K562 (cell line): ENCODE measurements around the gene ANO1. TPM values are rescaled to one million over a fixed set of nuclear protein-coding genes. Genes with fewer than 3 reads are reported as not detected.

Experiments used
- CBX3 ChIP-seq, 2 experiments: IDR thresholded peaks; 1 replicate in 1 of 2; 2 replicates in 1 of 2; pipeline ENCODE4 v1.6.1; 2012; ENCODE audit warnings: inconsistent platforms in 2 of 2, low read length in 2 of 2, borderline replicate concordance in 1 of 2, control low read depth in 1 of 2
- KHSRP ChIP-seq: fragments of 450-650 bp; IDR thresholded peaks from 2 replicates; pipeline ENCODE4 v1.6.1; 2017
- KLF16 ChIP-seq: IDR thresholded peaks from 2 replicates; pipeline ENCODE4 v1.6.1; 2016; ENCODE audit warnings: antibody characterized with exemption
- NEUROD1 ChIP-seq: fragments of 150-350 bp; IDR thresholded peaks from 2 replicates; pipeline ENCODE4 v1.6.1; 2014; ENCODE audit warnings: borderline replicate concordance, low read length, low read depth; ENCODE audit not compliant: partially characterized antibody
- SMC3 ChIP-seq: conservative IDR thresholded peaks from 2 replicates; pipeline ENCODE4 v1.6.1; 2011; ENCODE audit warnings: low read depth, low read length, improper control_type of control experiment; ENCODE audit not compliant: insufficient read depth
- ZNF77 ChIP-seq: fragments of 250-450 bp; sonication (Bioruptor Pico); IDR thresholded peaks from 2 replicates; pipeline ENCODE4 v1.5.0; 2020
- polyA plus RNA-seq, 8 experiments: library from polyadenylated mRNA; depleted of rRNA in 4 of 8; stranded (reverse) in 5 of 8; unstranded in 3 of 8; fragments of >200 nt; fragmentation: Nextera tagmentation in 2 of 8; fragmentation: Illumina TruSeq in 1 of 8; extraction: Ambion mirVana in 2 of 8; extraction: Trizol in 1 of 8; gene quantifications; 2 replicates each; pipeline versions ENCODE4 v1.2.1 to v1.2.3, GENCODE V29; 2011 to 2014; ENCODE audit warnings: inconsistent platforms in 1 of 8, missing spikeins in 1 of 8
- total RNA-seq, 7 experiments: library from RNA; depleted of rRNA in 6 of 7; stranded (reverse); fragments of >200 nt in 6 of 7; fragmentation: Illumina TruSeq in 2 of 7; extraction: Trizol in 2 of 7; gene quantifications; 2 replicates each; pipeline versions ENCODE4 v1.2.1 to v1.2.3, GENCODE V29; 2011 to 2021; ENCODE audit warnings: low replicate concordance in 1 of 7
- TF ChIP-seq, protein P1 (sequence below): sonication (generic); formaldehyde crosslinking; IDR thresholded peaks from 2 replicates; pipeline ENCODE4 v1.8.1; 2023; ENCODE audit warnings: mild to moderate bottlenecking, missing genetic modification reagents
- TF ChIP-seq, protein P2 (sequence below): fragments of 250-450 bp; sonication (Bioruptor Pico); IDR thresholded peaks from 2 replicates; pipeline ENCODE4 v1.8.0; 2022; ENCODE audit warnings: inconsistent platforms, mild to moderate bottlenecking, moderate library complexity, borderline replicate concordance
- TF ChIP-seq, protein P3 (sequence below): fragments of 450-650 bp; IDR thresholded peaks from 2 replicates; pipeline ENCODE4 v1.6.1; 2018; ENCODE audit warnings: mild to moderate bottlenecking, low read depth; ENCODE audit not compliant: partially characterized antibody
- TF ChIP-seq, protein P4 (sequence below): fragments of 150-350 bp; conservative IDR thresholded peaks from 2 replicates; pipeline ENCODE4 v1.6.1; 2014; ENCODE audit warnings: low read length
- TF ChIP-seq, protein P5 (sequence below): fragments of 450-650 bp; formaldehyde crosslinking; IDR thresholded peaks from 2 replicates; pipeline ENCODE4 v1.4.0; 2020; ENCODE audit warnings: mild to moderate bottlenecking, mixed read lengths
- TF ChIP-seq, protein P6 (sequence below), 2 experiments: fragments of 450-650 bp in 1 of 2; IDR thresholded peaks; 2 replicates each; pipeline ENCODE4 v1.6.1; 2011 to 2017; ENCODE audit warnings: low read depth in 2 of 2, antibody characterized with exemption in 1 of 2, borderline replicate concordance in 1 of 2, low read length in 1 of 2, mild to moderate bottlenecking in 1 of 2, mixed read lengths in 1 of 2; ENCODE audit not compliant: control insufficient read depth in 1 of 2

Gene ANO1
- total and polyA plus RNA-seq, 9 of the 15 experiments (the other 6 are each of a cell fraction or from before 2014, with no cell fraction given), result not detected

DNA sequence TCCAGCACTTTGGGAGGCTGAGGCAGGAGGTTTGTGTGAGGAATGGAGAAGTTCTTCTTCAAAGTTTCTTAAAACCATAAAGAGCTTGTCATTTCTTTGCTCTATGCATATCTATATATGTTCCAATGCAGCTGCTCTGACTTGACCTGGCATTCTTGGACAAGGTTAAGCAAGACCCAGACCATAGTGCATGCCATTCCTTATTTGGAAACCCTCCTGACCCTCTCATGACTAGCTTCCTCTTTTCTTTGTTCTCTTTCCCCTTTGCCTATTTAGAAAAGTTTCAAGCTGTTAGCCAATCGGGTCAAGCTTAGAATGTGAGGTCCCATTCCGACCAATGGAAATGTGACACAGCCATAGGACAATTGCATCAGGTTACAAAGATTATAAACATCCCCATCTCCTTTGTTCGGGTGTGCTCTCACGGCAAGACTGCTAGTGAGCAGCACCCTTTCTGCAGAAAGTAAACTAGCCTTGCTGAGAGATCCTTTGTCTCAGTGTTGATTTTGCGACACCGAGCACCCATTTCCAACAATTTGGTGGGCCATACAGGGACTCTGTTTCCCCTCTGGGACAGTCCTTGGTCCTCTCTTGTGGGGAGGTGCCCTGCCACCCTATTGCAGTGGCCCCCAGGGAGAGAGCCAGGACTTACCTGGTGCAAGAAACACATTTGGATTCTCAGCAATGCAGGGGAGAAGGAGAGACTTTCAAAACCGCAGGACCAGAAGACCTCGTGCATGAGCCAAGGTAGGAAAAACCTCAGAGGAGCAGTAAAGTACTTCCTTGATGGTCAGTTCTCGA lies 39.9 kb upstream of the ANO1 start (continued):
- TF ChIP-seq, protein P1, sequence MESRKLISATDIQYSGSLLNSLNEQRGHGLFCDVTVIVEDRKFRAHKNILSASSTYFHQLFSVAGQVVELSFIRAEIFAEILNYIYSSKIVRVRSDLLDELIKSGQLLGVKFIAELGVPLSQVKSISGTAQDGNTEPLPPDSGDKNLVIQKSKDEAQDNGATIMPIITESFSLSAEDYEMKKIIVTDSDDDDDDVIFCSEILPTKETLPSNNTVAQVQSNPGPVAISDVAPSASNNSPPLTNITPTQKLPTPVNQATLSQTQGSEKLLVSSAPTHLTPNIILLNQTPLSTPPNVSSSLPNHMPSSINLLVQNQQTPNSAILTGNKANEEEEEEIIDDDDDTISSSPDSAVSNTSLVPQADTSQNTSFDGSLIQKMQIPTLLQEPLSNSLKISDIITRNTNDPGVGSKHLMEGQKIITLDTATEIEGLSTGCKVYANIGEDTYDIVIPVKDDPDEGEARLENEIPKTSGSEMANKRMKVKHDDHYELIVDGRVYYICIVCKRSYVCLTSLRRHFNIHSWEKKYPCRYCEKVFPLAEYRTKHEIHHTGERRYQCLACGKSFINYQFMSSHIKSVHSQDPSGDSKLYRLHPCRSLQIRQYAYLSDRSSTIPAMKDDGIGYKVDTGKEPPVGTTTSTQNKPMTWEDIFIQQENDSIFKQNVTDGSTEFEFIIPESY (CRISPR knock-in tag), result no peak
- TF ChIP-seq, protein P2, sequence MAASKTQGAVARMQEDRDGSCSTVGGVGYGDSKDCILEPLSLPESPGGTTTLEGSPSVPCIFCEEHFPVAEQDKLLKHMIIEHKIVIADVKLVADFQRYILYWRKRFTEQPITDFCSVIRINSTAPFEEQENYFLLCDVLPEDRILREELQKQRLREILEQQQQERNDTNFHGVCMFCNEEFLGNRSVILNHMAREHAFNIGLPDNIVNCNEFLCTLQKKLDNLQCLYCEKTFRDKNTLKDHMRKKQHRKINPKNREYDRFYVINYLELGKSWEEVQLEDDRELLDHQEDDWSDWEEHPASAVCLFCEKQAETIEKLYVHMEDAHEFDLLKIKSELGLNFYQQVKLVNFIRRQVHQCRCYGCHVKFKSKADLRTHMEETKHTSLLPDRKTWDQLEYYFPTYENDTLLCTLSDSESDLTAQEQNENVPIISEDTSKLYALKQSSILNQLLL (CRISPR knock-in tag), result no peak
- TF ChIP-seq KLF16 (no peak), KHSRP (no peak), ZNF77 (no peak), SMC3 (no peak), NEUROD1 (no peak), CBX3 (IDR thresholded peaks at IDR 0.05; ENCODE audit: borderline replicate concordance in 1 of 2, low read length in 2 of 2) (peak in 1 of 2 experiments; percentile 74; a peak in 1 of 3 replicates)
- TF ChIP-seq, protein P3, sequence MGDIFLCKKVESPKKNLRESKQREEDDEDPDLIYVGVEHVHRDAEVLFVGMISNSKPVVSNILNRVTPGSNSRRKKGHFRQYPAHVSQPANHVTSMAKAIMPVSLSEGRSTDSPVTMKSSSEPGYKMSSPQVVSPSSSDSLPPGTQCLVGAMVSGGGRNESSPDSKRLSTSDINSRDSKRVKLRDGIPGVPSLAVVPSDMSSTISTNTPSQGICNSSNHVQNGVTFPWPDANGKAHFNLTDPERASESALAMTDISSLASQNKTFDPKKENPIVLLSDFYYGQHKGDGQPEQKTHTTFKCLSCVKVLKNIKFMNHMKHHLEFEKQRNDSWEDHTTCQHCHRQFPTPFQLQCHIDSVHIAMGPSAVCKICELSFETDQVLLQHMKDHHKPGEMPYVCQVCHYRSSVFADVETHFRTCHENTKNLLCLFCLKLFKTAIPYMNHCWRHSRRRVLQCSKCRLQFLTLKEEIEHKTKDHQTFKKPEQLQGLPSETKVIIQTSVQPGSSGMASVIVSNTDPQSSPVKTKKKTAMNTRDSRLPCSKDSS, result peak; percentile 71
- TF ChIP-seq, protein P4, sequence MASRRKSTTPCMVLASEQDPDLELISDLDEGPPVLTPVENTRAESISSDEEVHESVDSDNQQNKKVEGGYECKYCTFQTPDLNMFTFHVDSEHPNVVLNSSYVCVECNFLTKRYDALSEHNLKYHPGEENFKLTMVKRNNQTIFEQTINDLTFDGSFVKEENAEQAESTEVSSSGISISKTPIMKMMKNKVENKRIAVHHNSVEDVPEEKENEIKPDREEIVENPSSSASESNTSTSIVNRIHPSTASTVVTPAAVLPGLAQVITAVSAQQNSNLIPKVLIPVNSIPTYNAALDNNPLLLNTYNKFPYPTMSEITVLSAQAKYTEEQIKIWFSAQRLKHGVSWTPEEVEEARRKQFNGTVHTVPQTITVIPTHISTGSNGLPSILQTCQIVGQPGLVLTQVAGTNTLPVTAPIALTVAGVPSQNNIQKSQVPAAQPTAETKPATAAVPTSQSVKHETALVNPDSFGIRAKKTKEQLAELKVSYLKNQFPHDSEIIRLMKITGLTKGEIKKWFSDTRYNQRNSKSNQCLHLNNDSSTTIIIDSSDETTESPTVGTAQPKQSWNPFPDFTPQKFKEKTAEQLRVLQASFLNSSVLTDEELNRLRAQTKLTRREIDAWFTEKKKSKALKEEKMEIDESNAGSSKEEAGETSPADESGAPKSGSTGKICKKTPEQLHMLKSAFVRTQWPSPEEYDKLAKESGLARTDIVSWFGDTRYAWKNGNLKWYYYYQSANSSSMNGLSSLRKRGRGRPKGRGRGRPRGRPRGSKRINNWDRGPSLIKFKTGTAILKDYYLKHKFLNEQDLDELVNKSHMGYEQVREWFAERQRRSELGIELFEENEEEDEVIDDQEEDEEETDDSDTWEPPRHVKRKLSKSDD, result no peak
- TF ChIP-seq, protein P5, sequence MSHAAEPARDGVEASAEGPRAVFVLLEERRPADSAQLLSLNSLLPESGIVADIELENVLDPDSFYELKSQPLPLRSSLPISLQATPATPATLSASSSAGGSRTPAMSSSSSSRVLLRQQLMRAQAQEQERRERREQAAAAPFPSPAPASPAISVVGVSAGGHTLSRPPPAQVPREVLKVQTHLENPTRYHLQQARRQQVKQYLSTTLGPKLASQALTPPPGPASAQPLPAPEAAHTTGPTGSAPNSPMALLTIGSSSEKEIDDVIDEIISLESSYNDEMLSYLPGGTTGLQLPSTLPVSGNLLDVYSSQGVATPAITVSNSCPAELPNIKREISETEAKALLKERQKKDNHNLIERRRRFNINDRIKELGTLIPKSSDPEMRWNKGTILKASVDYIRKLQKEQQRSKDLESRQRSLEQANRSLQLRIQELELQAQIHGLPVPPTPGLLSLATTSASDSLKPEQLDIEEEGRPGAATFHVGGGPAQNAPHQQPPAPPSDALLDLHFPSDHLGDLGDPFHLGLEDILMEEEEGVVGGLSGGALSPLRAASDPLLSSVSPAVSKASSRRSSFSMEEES (CRISPR knock-in tag), result no peak
- TF ChIP-seq, protein P6, sequence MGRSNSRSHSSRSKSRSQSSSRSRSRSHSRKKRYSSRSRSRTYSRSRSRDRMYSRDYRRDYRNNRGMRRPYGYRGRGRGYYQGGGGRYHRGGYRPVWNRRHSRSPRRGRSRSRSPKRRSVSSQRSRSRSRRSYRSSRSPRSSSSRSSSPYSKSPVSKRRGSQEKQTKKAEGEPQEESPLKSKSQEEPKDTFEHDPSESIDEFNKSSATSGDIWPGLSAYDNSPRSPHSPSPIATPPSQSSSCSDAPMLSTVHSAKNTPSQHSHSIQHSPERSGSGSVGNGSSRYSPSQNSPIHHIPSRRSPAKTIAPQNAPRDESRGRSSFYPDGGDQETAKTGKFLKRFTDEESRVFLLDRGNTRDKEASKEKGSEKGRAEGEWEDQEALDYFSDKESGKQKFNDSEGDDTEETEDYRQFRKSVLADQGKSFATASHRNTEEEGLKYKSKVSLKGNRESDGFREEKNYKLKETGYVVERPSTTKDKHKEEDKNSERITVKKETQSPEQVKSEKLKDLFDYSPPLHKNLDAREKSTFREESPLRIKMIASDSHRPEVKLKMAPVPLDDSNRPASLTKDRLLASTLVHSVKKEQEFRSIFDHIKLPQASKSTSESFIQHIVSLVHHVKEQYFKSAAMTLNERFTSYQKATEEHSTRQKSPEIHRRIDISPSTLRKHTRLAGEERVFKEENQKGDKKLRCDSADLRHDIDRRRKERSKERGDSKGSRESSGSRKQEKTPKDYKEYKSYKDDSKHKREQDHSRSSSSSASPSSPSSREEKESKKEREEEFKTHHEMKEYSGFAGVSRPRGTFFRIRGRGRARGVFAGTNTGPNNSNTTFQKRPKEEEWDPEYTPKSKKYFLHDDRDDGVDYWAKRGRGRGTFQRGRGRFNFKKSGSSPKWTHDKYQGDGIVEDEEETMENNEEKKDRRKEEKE (IDR thresholded peaks at IDR 0.05; ENCODE audit: borderline replicate concordance in 1 of 2, control insufficient read depth in 1 of 2, low read depth in 2 of 2, low read length in 1 of 2), result no peak
